HG03066 (cell line): ENCODE data around the gene ABCA1.
A peak's percentile ranks its signal among the peaks of the same experiment; 100 is the strongest.
"Not testable (repeated sequence)": the region's sequence is repeated elsewhere in the genome, so short reads cannot be mapped to it uniquely, and the experiment has no call there.

Experiments used
- ATAC-seq: cut with Tn5 transposase; IDR thresholded peaks from one replicate; pipeline ENCODE4 v1.9.1; 2021; ENCODE audit warnings: low read depth; ENCODE audit not compliant: unreplicated experiment

Gene ABCA1

GRCh38 chr9:104774831-104775573, 153.0 kb downstream of the ABCA1 start:
- ATAC-seq: peak; percentile 92

- no peak for ATAC-seq
Measured at GRCh38 chr9:104774132-104774531, 153.8 kb downstream of the ABCA1 start.

- no peak for ATAC-seq
Measured at GRCh38 chr9:104772714-104773510, 155.0 kb downstream of the ABCA1 start.

- no peak for ATAC-seq
Measured at GRCh38 chr9:104769655-104770054, 158.3 kb downstream of the ABCA1 start.

GRCh38 chr9:104769029-104769428, 158.9 kb downstream of the ABCA1 start:
- ATAC-seq: not testable (repeated sequence)

- no peak for ATAC-seq
Measured at GRCh38 chr9:104767507-104767906, 160.4 kb downstream of the ABCA1 start.

GRCh38 chr9:104766025-104766424, 161.9 kb downstream of the ABCA1 start:
- no peak for ATAC-seq

GRCh38 chr9:104765138-104765537, 162.8 kb downstream of the ABCA1 start:
- ATAC-seq: peak; percentile 34

- no peak for ATAC-seq
Measured at GRCh38 chr9:104758974-104759373, 169.0 kb downstream of the ABCA1 start.

GRCh38 chr9:104750185-104750767, 177.7 kb downstream of the ABCA1 start:
- peak; percentile 25 for ATAC-seq

GRCh38 chr9:104748359-104749031, 179.5 kb downstream of the ABCA1 start:
- ATAC-seq: no peak

- ATAC-seq: peak; percentile 87
Measured at GRCh38 chr9:104747565-104748358, 180.2 kb downstream of the ABCA1 start, which contains the start of gene NIPSNAP3A. NIPSNAP3A (plus strand) TSS chr9:104747683; CDS start chr9:104747793, 110 bp downstream.

GRCh38 chr9:104747245-104747564, 180.8 kb downstream of the ABCA1 start:
- ATAC-seq: no peak

- ATAC-seq: no peak
Measured at GRCh38 chr9:104746798-104747197, 181.2 kb downstream of the ABCA1 start.

- ATAC-seq: no peak
Measured at GRCh38 chr9:104746285-104746684, 181.7 kb downstream of the ABCA1 start.

- ATAC-seq: no peak
Measured at GRCh38 chr9:104745852-104746251, 182.1 kb downstream of the ABCA1 start.

- ATAC-seq: peak; percentile 32
Measured at GRCh38 chr9:104743376-104743985, 184.5 kb downstream of the ABCA1 start.

GRCh38 chr9:104740621-104741020, 187.3 kb downstream of the ABCA1 start:
- ATAC-seq: no peak

GRCh38 chr9:104738452-104738851, 189.5 kb downstream of the ABCA1 start:
- no peak for ATAC-seq
